GM19193 (cell line): Measurements from ENCODE around the gene C1orf105.

Experiments
- POLR2A ChIP-seq: IDR thresholded peaks from 4 replicates; pipeline ENCODE4 v1.6.1; 2011; ENCODE audit not compliant: insufficient read depth, insufficient read length; ENCODE audit errors: extremely low read depth

C1orf105 gene, protein sequence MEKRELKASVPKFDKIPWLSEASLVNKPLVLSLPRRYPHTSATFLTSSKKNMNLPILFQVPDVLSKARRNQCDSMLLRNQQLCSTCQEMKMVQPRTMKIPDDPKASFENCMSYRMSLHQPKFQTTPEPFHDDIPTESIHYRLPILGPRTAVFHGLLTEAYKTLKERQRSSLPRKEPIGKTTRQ

DNA sequence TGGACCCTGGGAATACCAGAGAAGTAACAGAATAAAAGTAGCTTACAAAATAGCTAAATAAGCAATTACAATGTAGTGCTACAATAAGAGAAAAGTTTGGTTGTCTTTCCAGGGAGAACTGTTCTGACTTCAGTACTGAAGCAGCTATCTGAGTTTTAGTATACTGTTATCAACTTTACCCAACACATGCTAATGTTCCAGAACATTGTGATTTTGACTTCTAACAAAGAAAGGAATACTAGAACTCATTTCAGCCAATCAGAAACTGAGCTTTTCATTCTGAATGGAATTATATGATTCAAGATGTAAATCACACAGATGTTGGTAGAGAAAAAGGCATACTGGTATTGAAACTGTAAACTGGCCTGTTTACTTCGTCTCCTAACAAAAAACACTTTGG, at the start of gene C1orf105:
Gene C1orf105, plus strand, starts transcription at position 301 of the 400 bp plus-strand sequence. CDS start 201 bp downstream, outside the sequence.
- no peak for TF ChIP-seq POLR2A

DNA sequence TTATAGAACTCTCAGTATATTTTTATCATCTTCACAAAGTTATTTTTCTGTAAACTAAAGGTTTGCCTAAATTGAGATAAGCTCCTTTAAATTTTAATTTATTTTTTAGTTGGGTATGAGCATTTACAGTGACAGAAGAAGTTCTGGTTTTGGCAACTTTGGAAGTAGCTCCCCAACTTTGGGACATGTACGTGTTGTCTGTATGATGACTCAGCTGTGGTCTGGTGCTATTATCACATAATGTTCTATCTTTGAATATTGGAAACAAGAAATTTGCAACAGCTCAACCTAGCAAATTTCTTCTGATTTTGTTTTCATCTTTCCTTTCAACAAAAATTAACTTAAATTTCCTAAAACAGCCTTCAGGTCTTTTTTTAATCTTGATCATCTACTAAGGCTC, 46.6 kb upstream of the C1orf105 start:
- no peak for TF ChIP-seq POLR2A

DNA sequence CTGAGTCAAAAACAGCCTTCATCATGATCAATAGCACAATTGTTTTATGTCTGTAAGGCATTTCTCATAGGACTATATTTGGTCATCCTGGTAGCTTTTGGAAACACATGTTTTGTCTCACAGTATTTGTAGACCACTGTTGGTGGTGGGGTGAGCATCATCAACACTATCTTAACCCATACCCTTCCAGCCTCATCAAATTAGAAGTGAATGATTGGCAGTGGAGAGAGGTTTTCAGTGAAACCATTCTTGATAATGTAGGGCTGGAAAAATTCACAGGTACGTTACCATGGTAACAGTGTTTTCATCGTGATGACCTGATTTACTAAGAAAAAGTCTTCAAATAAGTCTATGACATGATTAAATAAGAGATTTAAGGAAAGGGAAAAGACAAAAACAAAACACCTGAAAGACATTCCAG, 45.3 kb upstream of the C1orf105 start:
- no peak for TF ChIP-seq POLR2A

DNA sequence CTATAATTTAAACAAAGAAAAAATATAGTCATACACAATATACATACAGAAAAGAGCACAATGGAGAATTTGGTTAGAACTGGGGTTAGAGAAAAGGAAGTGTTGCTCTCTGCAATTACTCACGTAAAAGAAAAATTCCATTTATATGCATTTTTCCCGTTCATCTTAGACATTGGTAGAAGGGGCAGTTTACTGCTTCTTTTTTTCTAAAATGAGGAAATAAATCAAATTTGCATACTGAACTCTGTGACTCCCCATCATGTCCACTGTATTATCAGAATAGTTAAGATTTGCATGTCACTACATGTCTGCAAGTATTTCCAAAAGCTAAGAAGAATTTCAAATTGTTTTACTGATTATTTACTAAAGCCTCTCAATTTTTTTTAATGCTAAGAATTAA, 44.1 kb upstream of the C1orf105 start:
- TF ChIP-seq POLR2A = no peak

DNA sequence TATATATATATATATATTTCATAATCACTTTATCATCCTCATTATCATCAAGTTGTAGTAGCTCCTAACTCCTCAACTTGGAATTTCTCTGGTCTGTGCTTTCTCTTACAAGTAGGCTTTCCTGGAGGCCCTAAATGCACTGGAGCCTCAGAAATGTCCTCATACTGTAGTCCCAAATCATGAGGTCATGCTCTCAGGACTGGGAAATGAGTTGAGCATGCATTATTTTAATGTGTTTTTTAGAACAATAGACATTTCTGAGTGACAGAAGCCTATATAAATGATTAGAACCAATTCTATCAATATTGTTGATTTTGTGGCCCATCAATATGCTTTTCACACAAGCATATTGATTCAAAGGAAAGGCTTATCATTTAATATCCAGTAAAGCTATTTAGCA, 42.9 kb upstream of the C1orf105 start:
- no peak for TF ChIP-seq POLR2A

DNA sequence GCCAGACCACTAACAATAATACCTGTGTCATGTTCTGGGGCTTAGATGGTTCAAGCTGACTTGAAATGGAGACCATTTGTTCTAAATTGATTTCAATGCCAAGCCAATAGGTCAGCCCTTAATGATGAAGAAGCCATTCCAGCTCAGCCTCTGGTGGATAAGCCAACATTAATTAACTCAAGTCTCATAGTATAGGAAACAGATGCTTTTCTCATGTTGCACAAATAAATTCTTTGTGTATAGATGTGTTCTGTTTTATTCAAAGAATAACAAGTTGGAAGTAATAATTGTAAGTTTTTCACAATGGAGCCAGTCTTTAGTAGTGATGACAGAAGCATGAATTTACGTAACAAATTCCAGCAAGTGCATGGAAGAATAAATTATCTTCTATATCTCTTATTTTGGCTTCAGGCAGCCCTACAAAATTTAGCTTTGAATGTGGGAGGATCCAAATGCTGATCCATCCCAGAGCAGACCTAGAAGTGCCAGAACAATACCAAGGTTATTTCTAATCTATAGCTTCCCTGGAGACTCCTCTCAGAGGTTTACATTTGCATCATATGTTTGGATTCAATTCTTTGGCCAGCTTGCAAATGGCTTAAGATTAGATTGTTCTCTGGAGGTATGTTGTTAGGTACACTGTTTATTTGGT, 42.2 kb upstream of the C1orf105 start:
- TF ChIP-seq POLR2A = no peak

DNA sequence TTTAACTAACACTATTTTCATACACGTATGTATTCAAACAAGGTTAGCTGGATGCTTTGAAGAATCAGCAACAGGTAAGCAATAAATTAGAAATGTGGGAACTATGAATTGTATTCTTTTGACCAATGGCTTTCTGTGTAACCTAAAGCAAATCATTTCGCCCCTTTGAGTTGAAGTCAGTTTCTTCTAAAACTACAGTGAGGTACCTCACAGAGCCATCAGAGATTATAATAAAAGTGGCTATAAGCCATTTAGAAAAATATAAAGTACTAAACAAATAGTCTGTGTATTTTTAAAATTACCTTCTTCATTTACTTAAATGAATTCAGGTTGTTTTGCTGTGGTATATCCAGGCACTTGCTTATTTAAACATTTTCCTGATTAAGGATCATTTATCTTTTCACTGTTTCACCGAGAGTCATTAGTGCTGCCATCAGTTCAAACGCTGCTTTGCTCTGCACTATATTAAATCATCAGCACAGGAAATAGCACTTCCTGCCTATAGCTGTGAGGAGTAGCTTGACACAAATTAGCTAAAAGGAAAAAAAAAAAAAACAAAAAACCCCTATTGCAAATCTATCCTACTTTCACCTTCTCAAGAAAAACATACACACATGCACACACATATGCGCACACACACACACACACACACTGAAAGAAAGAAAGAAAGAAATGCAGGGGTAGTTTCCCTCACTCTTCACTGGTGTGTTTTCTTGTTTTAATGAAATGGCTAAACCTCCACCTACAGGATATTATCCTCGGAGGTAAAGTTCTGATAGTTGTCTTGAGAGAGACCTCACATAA, 39.8 kb upstream of the C1orf105 start:
- TF ChIP-seq POLR2A = no peak

DNA sequence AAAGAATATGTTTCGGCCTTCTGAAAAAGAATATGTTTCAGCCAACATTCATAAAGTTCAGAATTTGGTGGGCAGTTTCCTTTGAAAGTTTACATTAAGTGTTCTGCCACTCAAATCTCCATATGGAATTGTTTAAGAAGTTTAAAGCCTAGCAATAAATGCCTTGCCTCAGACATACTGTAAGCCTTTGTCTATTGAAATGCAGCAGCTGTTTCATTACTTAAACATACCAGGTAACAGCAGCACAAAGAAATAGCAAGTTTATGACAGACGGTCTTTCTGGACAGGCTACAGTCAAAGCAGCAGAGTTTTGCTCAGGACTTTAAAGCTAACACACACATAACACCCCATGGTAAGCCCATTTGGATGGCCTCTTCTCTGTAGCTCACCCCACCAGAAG, 38.5 kb upstream of the C1orf105 start:
- no peak for TF ChIP-seq POLR2A

DNA sequence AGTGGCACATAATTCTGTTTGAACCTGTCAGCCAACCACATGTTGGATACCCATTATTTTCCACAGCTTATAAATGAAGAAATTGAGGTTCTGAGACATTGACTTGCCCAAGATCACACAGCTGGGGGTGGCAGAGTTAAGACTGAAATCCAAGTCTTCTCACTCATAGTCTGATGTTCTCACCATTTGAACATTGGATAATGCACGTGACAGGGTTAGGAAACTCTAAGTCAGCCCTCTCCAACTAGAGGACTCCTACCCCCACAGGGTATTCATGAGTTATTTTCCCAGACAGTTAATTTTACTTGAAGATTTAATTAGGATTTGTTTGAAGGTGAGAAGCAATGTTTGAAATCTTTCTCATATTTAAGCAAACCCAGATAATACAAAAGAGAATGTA, 38.1 kb upstream of the C1orf105 start:
- no peak for TF ChIP-seq POLR2A

DNA sequence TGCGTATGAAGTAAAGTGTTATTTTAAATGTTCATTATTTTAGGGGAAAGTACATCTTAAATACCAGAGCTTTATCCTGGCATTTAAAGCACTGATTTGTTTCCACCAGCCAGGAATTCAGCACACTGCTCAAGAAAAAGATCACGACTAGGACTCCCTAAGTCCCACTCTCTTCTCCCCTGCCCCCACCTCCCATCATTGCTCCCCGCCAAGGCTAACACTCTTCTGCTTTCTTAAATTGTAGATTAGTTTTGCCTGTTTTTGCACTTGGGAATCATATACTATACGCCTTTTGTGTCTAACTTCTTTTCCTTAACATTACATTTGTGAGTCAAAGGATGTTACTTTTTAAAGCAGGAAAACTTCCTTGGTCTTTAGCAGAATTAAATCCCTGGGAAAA, 37.5 kb upstream of the C1orf105 start:
- no peak for TF ChIP-seq POLR2A

DNA sequence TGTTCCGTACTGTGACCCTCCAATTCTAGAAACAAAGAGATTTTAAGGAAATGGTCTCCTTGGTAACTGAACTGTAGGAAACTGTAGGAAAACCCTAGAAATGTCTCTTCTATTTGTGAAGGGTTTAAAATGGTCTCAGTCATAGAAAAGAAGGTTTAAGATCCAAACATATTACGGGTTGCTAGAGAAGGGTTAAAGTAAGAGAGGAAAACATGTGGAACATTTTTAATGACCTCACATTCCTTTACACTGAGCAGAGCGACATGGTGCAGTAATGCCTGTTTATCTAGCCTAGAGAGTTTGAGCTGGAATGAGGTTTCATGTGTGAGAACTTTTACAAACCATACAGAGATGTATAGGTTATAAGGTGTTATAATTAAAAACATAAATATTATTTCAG, 36.9 kb upstream of the C1orf105 start:
- no peak for TF ChIP-seq POLR2A

DNA sequence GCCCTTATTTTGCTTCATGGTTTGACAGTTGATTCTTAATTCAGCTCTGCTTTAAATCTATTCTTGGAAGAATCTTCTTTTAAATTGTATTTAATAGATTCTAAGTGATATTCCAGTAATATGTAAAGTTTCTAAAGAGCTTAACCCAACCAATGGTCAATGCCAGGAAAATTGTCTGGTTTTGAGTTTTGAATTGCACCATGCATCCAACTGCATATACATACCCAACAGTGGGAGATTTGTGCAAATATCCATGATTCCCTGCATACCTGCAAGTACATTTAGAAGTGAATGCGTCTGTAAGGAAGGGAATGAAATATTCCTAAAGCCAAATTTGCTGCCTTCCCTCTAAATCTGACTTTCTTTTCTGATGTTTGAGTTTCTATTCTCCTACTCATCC, 35.8 kb upstream of the C1orf105 start:
- no peak for TF ChIP-seq POLR2A

DNA sequence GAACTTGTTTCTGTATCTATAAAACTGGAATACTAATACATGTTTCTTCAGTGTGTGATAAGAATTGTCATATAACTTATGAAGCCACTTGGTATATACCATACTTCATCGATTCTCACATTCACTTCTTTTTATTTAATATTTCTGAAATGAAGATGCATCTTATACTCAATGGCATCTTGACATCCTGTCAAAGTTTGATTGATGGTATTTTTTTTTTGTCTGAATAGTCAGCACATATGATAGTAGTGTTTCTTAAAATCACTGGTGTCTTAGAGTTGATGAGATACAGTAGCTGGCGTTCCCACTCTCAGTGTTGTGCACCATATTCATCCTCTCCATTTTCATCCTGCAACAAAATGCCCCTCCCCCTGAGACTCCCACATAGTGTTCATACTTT, 34.4 kb upstream of the C1orf105 start:
- no peak for TF ChIP-seq POLR2A

DNA sequence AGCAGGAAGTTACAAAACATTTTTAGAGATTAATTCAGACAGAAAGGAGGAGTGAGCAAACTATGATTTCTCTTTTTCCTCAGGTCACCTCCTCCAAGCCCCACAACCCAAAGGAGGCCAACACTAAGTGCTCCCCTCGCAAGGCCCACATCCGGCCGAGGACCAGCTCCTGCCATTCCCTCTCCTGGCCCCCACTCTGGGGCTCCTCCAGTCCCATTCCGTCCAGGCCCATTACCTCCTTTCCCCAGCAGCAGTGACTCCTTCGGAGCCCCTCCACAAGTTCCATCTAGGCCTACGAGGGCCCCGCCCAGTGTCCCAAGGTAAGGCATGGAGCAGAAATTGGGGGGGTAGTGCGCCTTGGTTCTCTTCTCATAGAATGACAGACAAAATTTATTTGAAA, 32.0 kb upstream of the C1orf105 start:
- no peak for TF ChIP-seq POLR2A

DNA sequence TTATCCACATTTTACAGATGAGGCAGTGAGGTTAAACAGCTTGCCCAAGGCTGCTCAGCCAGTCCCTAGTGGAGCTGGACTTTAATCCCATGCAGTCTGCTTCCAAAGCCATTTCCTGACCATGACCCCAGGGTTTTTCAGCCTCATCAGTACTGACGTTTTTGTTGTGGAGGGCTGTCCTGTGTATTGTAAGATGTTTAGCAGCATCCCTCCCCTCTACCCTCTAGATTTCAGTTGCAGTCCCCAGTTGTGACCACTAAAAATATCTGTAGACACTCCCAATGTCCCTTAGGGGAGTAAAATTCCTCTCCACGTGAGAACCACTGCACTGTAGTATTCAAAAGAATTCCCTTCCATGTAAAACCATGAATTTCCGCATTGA, 30.2 kb upstream of the C1orf105 start:
- TF ChIP-seq POLR2A = no peak
